HepG2 (cell line): ENCODE results near the gene REM2. TPM values are rescaled to one million over a fixed set of nuclear protein-coding genes. Genes with fewer than 3 reads are reported as not detected.
A peak's percentile ranks its signal among the peaks of the same experiment; 100 is the strongest.

ENCODE experiments used
- ESRRA ChIP-seq: sonication (generic); formaldehyde crosslinking; IDR thresholded peaks from 2 replicates; pipeline ENCODE4 v1.5.1; 2020; ENCODE audit warnings: mild to moderate bottlenecking, low read depth, missing genetic modification reagents
- GZF1 ChIP-seq: sonication (generic); formaldehyde crosslinking; IDR thresholded peaks from 2 replicates; pipeline ENCODE4 v1.5.1; 2020; ENCODE audit warnings: mild to moderate bottlenecking, missing genetic modification reagents
- NCOA1 ChIP-seq: sonication (generic); formaldehyde crosslinking; IDR thresholded peaks from 2 replicates; pipeline ENCODE4 v1.9.0; 2021; ENCODE audit warnings: missing genetic modification reagents
- SP2 ChIP-seq: sonication (generic); formaldehyde crosslinking; IDR thresholded peaks from 2 replicates; pipeline ENCODE4 v1.5.1; 2020; ENCODE audit warnings: mild to moderate bottlenecking, missing genetic modification reagents
- SP5 ChIP-seq: IDR thresholded peaks from 2 replicates; pipeline ENCODE4 v1.6.1; 2016; ENCODE audit warnings: low read depth, borderline replicate concordance
- TCF7 ChIP-seq: sonication (generic); IDR thresholded peaks from 2 replicates; pipeline ENCODE4 v1.6.1; 2016; ENCODE audit warnings: antibody characterized with exemption, low read depth
- ZBTB7A ChIP-seq: sonication (generic); formaldehyde crosslinking; IDR thresholded peaks from 2 replicates; pipeline ENCODE4 v1.8.0; 2022; ENCODE audit warnings: mild to moderate bottlenecking, missing genetic modification reagents
- ZNF234 ChIP-seq: sonication (generic); formaldehyde crosslinking; conservative IDR thresholded peaks from 2 replicates; pipeline ENCODE4 v1.5.1; 2020; ENCODE audit warnings: mild to moderate bottlenecking, missing genetic modification reagents
- ZNF235 ChIP-seq: sonication (generic); formaldehyde crosslinking; IDR thresholded peaks from 2 replicates; pipeline ENCODE4 v1.8.1; 2023; ENCODE audit warnings: mild to moderate bottlenecking, missing genetic modification reagents, borderline replicate concordance
- ZNF354B ChIP-seq: sonication (generic); formaldehyde crosslinking; IDR thresholded peaks from 2 replicates; pipeline ENCODE4 v1.8.0; 2022; ENCODE audit warnings: mild to moderate bottlenecking, missing genetic modification reagents
- ZNF572 ChIP-seq: sonication (generic); formaldehyde crosslinking; IDR thresholded peaks from 2 replicates; pipeline ENCODE4 v1.5.1; 2020; ENCODE audit warnings: mild to moderate bottlenecking, missing genetic modification reagents
- ZNF674 ChIP-seq: sonication (generic); formaldehyde crosslinking; IDR thresholded peaks from 2 replicates; pipeline ENCODE4 v1.5.0; 2020; ENCODE audit warnings: low read depth, mild to moderate bottlenecking, missing genetic modification reagents
- ZNF766 ChIP-seq: sonication (generic); formaldehyde crosslinking; IDR thresholded peaks from 2 replicates; pipeline ENCODE4 v1.5.0; 2020; ENCODE audit warnings: missing genetic modification reagents, borderline replicate concordance
- ZSCAN22 ChIP-seq: sonication (generic); formaldehyde crosslinking; IDR thresholded peaks from 2 replicates; pipeline ENCODE4 v1.4.0; 2020; ENCODE audit warnings: mild to moderate bottlenecking, missing genetic modification reagents
- polyA plus RNA-seq, 8 experiments: library from polyadenylated mRNA; depleted of rRNA in 3 of 8; stranded (reverse) in 7 of 8; unstranded in 1 of 8; fragments of >200 nt; fragmentation: Illumina TruSeq in 4 of 8; extraction: Trizol in 4 of 8; gene quantifications; 2 replicates each; pipeline versions ENCODE4 v1.2.1 to v1.2.3, GENCODE V29; 2011 to 2016; ENCODE audit warnings: low read depth in 4 of 8, missing spikeins in 1 of 8, mixed read lengths in 1 of 8; ENCODE audit not compliant: insufficient read depth in 1 of 8
- total RNA-seq, 5 experiments: library from RNA; depleted of rRNA; stranded (reverse); fragments of >200 nt; fragmentation: Illumina TruSeq; extraction: Trizol; gene quantifications; 2 replicates each; pipeline ENCODE4 v1.2.3, GENCODE V29; 2016; ENCODE audit warnings: low read depth in 1 of 5
- TF ChIP-seq, protein P1 (sequence below): sonication (generic); formaldehyde crosslinking; IDR thresholded peaks from 2 replicates; pipeline ENCODE4 v1.5.1; 2020; ENCODE audit warnings: missing genetic modification reagents, mild to moderate bottlenecking, borderline replicate concordance
- TF ChIP-seq, protein P2 (sequence below): IDR thresholded peaks from 2 replicates; pipeline ENCODE4 v1.6.1; 2012; ENCODE audit warnings: inconsistent platforms
- TF ChIP-seq, protein P3 (sequence below): sonication (generic); formaldehyde crosslinking; IDR thresholded peaks from 2 replicates; pipeline ENCODE4 v1.5.1; 2020; ENCODE audit warnings: mild to moderate bottlenecking, missing genetic modification reagents, borderline replicate concordance
- TF ChIP-seq, protein P4 (sequence below): sonication (generic); formaldehyde crosslinking; IDR thresholded peaks from 2 replicates; pipeline ENCODE4 v1.5.1; 2020; ENCODE audit warnings: mild to moderate bottlenecking, missing genetic modification reagents, borderline replicate concordance

The REM2 gene
- total and polyA plus RNA-seq, 2 of the 13 experiments (the other 11 are each of a cell fraction or from before 2014, with no cell fraction given): 0.20 TPM; not detected in 1

DNA sequence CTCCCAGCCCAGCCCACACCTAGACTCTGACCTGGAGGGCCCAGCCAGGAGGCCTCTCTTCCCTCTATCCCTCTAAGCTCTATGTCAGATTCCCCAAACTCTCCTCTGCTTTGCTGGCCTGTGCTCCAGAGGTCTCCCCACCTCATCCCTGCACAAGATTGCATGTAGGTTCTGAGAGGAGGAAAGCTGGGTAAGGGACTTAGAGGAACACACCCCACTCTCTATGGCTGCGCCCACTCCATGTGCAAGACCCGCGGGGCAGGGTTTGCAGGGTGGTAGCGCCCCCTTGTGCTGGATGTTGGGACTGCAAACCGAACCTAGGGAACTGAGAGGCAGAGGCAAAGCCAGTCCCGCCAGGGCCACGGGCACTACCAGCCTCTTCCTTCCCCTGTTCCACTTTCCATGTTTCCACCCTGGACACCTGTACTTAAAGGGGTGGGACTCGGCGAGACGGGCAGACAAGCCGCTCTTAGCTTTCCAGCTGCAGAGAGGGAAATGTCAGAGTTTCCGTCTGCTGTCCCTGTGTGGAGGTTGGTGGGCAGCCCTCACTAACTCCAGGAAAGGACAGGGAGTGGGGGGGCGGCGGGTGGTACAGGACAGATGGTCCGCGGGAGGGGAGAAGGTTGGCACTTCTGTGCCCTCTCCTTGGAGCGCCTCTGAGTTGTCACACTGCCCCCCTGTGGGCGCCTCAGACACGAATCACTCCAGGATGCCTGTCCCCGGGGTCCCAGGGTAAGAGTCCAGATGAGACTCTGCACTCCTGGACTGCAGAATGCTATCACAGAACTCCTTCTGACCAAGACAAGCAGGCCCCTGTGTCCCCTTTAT is 29.9 kb upstream of the REM2 start (continued):
- peak; percentile 19; the same call in 1 of the 2 replicates for TF ChIP-seq ESRRA (CRISPR knock-in tag)
- no peak for TF ChIP-seq ZNF674 (CRISPR knock-in tag)
- no peak for TF ChIP-seq GZF1 (CRISPR knock-in tag)
- TF ChIP-seq, protein P1, sequence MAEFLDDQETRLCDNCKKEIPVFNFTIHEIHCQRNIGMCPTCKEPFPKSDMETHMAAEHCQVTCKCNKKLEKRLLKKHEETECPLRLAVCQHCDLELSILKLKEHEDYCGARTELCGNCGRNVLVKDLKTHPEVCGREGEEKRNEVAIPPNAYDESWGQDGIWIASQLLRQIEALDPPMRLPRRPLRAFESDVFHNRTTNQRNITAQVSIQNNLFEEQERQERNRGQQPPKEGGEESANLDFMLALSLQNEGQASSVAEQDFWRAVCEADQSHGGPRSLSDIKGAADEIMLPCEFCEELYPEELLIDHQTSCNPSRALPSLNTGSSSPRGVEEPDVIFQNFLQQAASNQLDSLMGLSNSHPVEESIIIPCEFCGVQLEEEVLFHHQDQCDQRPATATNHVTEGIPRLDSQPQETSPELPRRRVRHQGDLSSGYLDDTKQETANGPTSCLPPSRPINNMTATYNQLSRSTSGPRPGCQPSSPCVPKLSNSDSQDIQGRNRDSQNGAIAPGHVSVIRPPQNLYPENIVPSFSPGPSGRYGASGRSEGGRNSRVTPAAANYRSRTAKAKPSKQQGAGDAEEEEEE (CRISPR knock-in tag): peak; percentile 97; the same call in 1 of the 2 replicates
- TF ChIP-seq TCF7: no peak
- TF ChIP-seq ZSCAN22 (CRISPR knock-in tag): no peak
- TF ChIP-seq ZNF235: peak; percentile 58; the same call in 1 of the 2 replicates
- peak; percentile 99 for TF ChIP-seq ZNF572
- peak; percentile 48; the same call in 1 of the 2 replicates for TF ChIP-seq SP5 (CRISPR knock-in tag)
- no peak for TF ChIP-seq ZNF766
- 0 out of 2 replicates have a peak, but pooled peaks have one; percentile 82 for TF ChIP-seq ZNF354B (CRISPR knock-in tag)
- TF ChIP-seq, protein P2, sequence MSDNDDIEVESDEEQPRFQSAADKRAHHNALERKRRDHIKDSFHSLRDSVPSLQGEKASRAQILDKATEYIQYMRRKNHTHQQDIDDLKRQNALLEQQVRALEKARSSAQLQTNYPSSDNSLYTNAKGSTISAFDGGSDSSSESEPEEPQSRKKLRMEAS: peak; percentile 87
- no peak; the same call in none of the 2 replicates for TF ChIP-seq ZNF234 (CRISPR knock-in tag)
- TF ChIP-seq, protein P3, sequence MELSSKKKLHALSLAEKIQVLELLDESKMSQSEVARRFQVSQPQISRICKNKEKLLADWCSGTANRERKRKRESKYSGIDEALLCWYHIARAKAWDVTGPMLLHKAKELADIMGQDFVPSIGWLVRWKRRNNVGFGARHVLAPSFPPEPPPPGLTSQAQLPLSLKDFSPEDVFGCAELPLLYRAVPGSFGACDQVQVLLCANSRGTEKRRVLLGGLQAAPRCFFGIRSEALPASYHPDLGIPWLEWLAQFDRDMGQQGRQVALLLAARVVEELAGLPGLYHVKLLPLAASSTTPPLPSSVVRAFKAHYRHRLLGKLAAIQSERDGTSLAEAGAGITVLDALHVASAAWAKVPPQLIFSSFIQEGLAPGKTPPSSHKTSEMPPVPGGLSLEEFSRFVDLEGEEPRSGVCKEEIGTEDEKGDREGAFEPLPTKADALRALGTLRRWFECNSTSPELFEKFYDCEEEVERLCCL: no peak
- TF ChIP-seq ZBTB7A (CRISPR knock-in tag): peak; percentile 95
- peak; percentile 56 for TF ChIP-seq SP2 (CRISPR knock-in tag)
- TF ChIP-seq, protein P4, sequence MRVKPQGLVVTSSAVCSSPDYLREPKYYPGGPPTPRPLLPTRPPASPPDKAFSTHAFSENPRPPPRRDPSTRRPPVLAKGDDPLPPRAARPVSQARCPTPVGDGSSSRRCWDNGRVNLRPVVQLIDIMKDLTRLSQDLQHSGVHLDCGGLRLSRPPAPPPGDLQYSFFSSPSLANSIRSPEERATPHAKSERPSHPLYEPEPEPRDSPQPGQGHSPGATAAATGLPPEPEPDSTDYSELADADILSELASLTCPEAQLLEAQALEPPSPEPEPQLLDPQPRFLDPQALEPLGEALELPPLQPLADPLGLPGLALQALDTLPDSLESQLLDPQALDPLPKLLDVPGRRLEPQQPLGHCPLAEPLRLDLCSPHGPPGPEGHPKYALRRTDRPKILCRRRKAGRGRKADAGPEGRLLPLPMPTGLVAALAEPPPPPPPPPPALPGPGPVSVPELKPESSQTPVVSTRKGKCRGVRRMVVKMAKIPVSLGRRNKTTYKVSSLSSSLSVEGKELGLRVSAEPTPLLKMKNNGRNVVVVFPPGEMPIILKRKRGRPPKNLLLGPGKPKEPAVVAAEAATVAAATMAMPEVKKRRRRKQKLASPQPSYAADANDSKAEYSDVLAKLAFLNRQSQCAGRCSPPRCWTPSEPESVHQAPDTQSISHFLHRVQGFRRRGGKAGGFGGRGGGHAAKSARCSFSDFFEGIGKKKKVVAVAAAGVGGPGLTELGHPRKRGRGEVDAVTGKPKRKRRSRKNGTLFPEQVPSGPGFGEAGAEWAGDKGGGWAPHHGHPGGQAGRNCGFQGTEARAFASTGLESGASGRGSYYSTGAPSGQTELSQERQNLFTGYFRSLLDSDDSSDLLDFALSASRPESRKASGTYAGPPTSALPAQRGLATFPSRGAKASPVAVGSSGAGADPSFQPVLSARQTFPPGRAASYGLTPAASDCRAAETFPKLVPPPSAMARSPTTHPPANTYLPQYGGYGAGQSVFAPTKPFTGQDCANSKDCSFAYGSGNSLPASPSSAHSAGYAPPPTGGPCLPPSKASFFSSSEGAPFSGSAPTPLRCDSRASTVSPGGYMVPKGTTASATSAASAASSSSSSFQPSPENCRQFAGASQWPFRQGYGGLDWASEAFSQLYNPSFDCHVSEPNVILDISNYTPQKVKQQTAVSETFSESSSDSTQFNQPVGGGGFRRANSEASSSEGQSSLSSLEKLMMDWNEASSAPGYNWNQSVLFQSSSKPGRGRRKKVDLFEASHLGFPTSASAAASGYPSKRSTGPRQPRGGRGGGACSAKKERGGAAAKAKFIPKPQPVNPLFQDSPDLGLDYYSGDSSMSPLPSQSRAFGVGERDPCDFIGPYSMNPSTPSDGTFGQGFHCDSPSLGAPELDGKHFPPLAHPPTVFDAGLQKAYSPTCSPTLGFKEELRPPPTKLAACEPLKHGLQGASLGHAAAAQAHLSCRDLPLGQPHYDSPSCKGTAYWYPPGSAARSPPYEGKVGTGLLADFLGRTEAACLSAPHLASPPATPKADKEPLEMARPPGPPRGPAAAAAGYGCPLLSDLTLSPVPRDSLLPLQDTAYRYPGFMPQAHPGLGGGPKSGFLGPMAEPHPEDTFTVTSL (CRISPR knock-in tag): no peak
- TF ChIP-seq NCOA1: peak; percentile 64; the same call in 1 of the 2 replicates
